IMR-90 (cell line): ENCODE results near the gene SLC52A3. TPM values are rescaled to one million over a fixed set of nuclear protein-coding genes. Genes with fewer than 3 reads are reported as not detected.

ENCODE experiments used
- ATAC-seq: fragments of 200-7000 bp; cut with Tn5 transposase; 2 replicates; pipeline ENCODE4 v1.9.1; 2020; ENCODE audit warnings: low read depth, mild to moderate bottlenecking, moderate library complexity
- BruUV-seq: library from RNA; stranded (reverse); fragments of 400-500 nt; replicated peaks from 2 replicates; lab custom pipeline; 2021; lab: Mats Ljungman, UMichigan
- CTCF ChIA-PET: fragments of 300-600 bp; formaldehyde crosslinking; extraction: SDS; loops from one replicate; lab custom pipeline; 2021; ENCODE audit warnings: antibody characterized with exemption; lab: Yijun Ruan, JAX
- POLR2A ChIA-PET: fragments of 300-600 bp; sonication (Branson Sonifier 250); formaldehyde crosslinking; loops from one replicate; lab custom pipeline; 2022; ENCODE audit warnings: antibody characterized with exemption; ENCODE audit not compliant: unreplicated experiment; lab: Charles Lee
- DNase-seq: peaks from one replicate; pipeline ENCODE4 v3.0.0; 2013
- H2AFZ ChIP-seq: replicated peaks from 2 replicates; pipeline ENCODE3; 2013; ENCODE audit warnings: low read length, mild to moderate bottlenecking; ENCODE audit not compliant: poor library complexity
- H2AK5ac ChIP-seq: 2 replicates; pipeline ENCODE4 v1.6.1; 2013; ENCODE audit warnings: low read depth, low read length, inconsistent platforms
- H2AK9ac ChIP-seq: replicated peaks from 2 replicates; pipeline ENCODE3; 2013; ENCODE audit warnings: mild to moderate bottlenecking, low read depth, low read length, moderate library complexity; ENCODE audit not compliant: poor library complexity
- H2BK120ac ChIP-seq: 2 replicates; pipeline ENCODE4 v1.6.1; 2013; ENCODE audit warnings: low read depth, low read length, inconsistent platforms
- H2BK15ac ChIP-seq: 3 replicates; pipeline ENCODE4 v1.6.1; 2013; ENCODE audit warnings: low read depth, low read length, inconsistent platforms
- H2BK20ac ChIP-seq: 2 replicates; pipeline ENCODE4 v1.6.1; 2013; ENCODE audit warnings: low read depth, mild to moderate bottlenecking, inconsistent platforms, low read length, moderate library complexity
- H2BK5ac ChIP-seq: 2 replicates; pipeline ENCODE4 v1.6.1; 2013; ENCODE audit warnings: mild to moderate bottlenecking, low read depth, low read length, inconsistent platforms; ENCODE audit not compliant: poor library complexity, severe bottlenecking
- H3K14ac ChIP-seq: replicated peaks from 2 replicates; pipeline ENCODE4 v1.6.1; 2013; ENCODE audit warnings: low read depth, low read length, inconsistent platforms
- H3K18ac ChIP-seq: 2 replicates; pipeline ENCODE4 v1.6.1; 2013; ENCODE audit warnings: low read depth, low read length, control low read depth
- H3K23ac ChIP-seq: 2 replicates; pipeline ENCODE4 v1.6.1; 2013; ENCODE audit warnings: low read depth, low read length, inconsistent platforms
- H3K27ac ChIP-seq: 2 replicates; pipeline ENCODE4 v1.5.1; 2013; ENCODE audit warnings: mild to moderate bottlenecking, control low read depth, low read length; ENCODE audit not compliant: insufficient read depth
- H3K27me3 ChIP-seq: 2 replicates; pipeline ENCODE4 v1.6.1; 2013; ENCODE audit warnings: low read length; ENCODE audit not compliant: control insufficient read depth, insufficient read depth
- H3K36me3 ChIP-seq: 2 replicates; pipeline ENCODE4 v1.6.1; 2013; ENCODE audit warnings: low read length, mixed read lengths; ENCODE audit not compliant: control insufficient read depth, insufficient read depth
- H3K4ac ChIP-seq: 2 replicates; pipeline ENCODE4 v1.6.1; 2013; ENCODE audit warnings: low read depth, low read length, inconsistent platforms
- H3K4me1 ChIP-seq: 2 replicates; pipeline ENCODE4 v1.6.1; 2013; ENCODE audit warnings: low read length, mixed read lengths; ENCODE audit not compliant: control insufficient read depth, insufficient read depth
- H3K4me2 ChIP-seq: 2 replicates; pipeline ENCODE4 v1.6.1; 2013; ENCODE audit warnings: low read depth, mild to moderate bottlenecking, control low read depth, low read length, moderate library complexity
- H3K4me3 ChIP-seq: 2 replicates; pipeline ENCODE4 v1.5.1; 2013; ENCODE audit warnings: low read depth, mild to moderate bottlenecking, control low read depth, low read length, moderate library complexity; ENCODE audit not compliant: insufficient read depth
- H3K56ac ChIP-seq: 2 replicates; pipeline ENCODE4 v1.6.1; 2013; ENCODE audit warnings: low read length, inconsistent platforms; ENCODE audit not compliant: insufficient read depth; ENCODE audit errors: extremely low read depth
- H3K79me1 ChIP-seq, 2 experiments: 2 replicates each; pipeline ENCODE4 v1.6.1; 2013; ENCODE audit warnings: low read length in 2 of 2, inconsistent platforms in 1 of 2, low read depth in 1 of 2
- H3K9ac ChIP-seq: 2 replicates; pipeline ENCODE4 v1.6.1; 2013; ENCODE audit warnings: low read depth, low read length, control low read depth
- H3K9me1 ChIP-seq: 2 replicates; pipeline ENCODE4 v1.6.1; 2013; ENCODE audit warnings: low read length, inconsistent platforms; ENCODE audit not compliant: insufficient read depth
- H3K9me3 ChIP-seq: 2 replicates; pipeline ENCODE4 v1.6.1; 2013; ENCODE audit warnings: low read length; ENCODE audit not compliant: control insufficient read depth, insufficient read depth
- H4K20me1 ChIP-seq: 2 replicates; pipeline ENCODE4 v1.6.1; 2013; ENCODE audit warnings: low read length, inconsistent platforms; ENCODE audit not compliant: insufficient read depth
- H4K5ac ChIP-seq: 2 replicates; pipeline ENCODE4 v1.6.1; 2013; ENCODE audit warnings: mild to moderate bottlenecking, low read depth, low read length, control low read depth
- H4K8ac ChIP-seq, 2 experiments: 2 replicates each; pipeline ENCODE4 v1.6.1; 2013; ENCODE audit warnings: low read depth in 2 of 2, low read length in 2 of 2, control low read depth in 1 of 2, inconsistent platforms in 1 of 2
- H4K91ac ChIP-seq: 2 replicates; pipeline ENCODE4 v1.6.1; 2013; ENCODE audit warnings: low read depth, low read length, inconsistent platforms; ENCODE audit not compliant: insufficient read depth
- BHLHE40 ChIP-seq: fragments of 150-350 bp; IDR thresholded peaks from 2 replicates; pipeline ENCODE4 v1.6.1; 2016; ENCODE audit warnings: mild to moderate bottlenecking, low read depth, low read length
- CEBPB ChIP-seq: IDR thresholded peaks from 2 replicates; pipeline ENCODE4 v1.6.1; 2012; ENCODE audit warnings: low read depth, low read length, improper control_type of control experiment
- CTCF ChIP-seq: conservative IDR thresholded peaks from 2 replicates; pipeline ENCODE4 v1.5.1; 2012; ENCODE audit warnings: mild to moderate bottlenecking, low read depth, low read length, improper control_type of control experiment
- FOS ChIP-seq: fragments of 150-350 bp; IDR thresholded peaks from 2 replicates; pipeline ENCODE4 v1.6.1; 2016; ENCODE audit warnings: low read depth, low read length
- MAFK ChIP-seq: IDR thresholded peaks from 2 replicates; pipeline ENCODE4 v1.6.1; 2012; ENCODE audit warnings: low read depth, low read length, improper control_type of control experiment
- MAZ ChIP-seq: IDR thresholded peaks from 2 replicates; pipeline ENCODE4 v1.6.1; 2012; ENCODE audit warnings: low read depth, mild to moderate bottlenecking, low read length, improper control_type of control experiment, moderate library complexity, borderline replicate concordance
- RAD21 ChIP-seq: IDR thresholded peaks from 2 replicates; pipeline ENCODE4 v1.6.1; 2012; ENCODE audit warnings: low read length, improper control_type of control experiment
- RCOR1 ChIP-seq: IDR thresholded peaks from 2 replicates; pipeline ENCODE4 v1.6.1; 2012; ENCODE audit warnings: mild to moderate bottlenecking, low read length, improper control_type of control experiment; ENCODE audit not compliant: insufficient replicate concordance
- SMC3 ChIP-seq: fragments of 150-350 bp; IDR thresholded peaks from 2 replicates; pipeline ENCODE4 v1.6.1; 2016; ENCODE audit warnings: low read depth, mild to moderate bottlenecking, antibody characterized with exemption, low read length, moderate library complexity
- USF2 ChIP-seq: fragments of 150-350 bp; IDR thresholded peaks from 2 replicates; pipeline ENCODE4 v1.6.1; 2017; ENCODE audit warnings: mild to moderate bottlenecking, antibody characterized with exemption, low read length, low read depth
- WGBS, 2 experiments: methylation state at CpG; one replicate each; pipeline versions ENCODE4 v1.1.5 to v1.1.7; 2013; ENCODE audit warnings: missing lambda C conversion rate in 2 of 2; ENCODE audit not compliant: insufficient read length in 1 of 2; ENCODE audit errors: extremely low coverage in 2 of 2; 5-methylcytosine and 5-hydroxymethylcytosine counted together
- dilution Hi-C: fragments of 300-500 bp; cut with HindIII; formaldehyde crosslinking; loops from one replicate; pipeline ENCODE4 v1.14.3; 2018; ENCODE audit warnings: low sequenced_read_pairs; ENCODE audit not compliant: unreplicated experiment
- in situ Hi-C: fragments of 300-500 bp; cut with MboI; formaldehyde crosslinking; loops from 3 replicates; pipeline ENCODE4 v1.14.3; 2019; ENCODE audit warnings: low sequenced_read_pairs, inconsistent platforms, mixed read lengths
- intact Hi-C: fragments of 100-400 bp; cut with micrococcal nuclease; formaldehyde crosslinking; loops from 2 replicates; pipeline ENCODE4 v1.10.0; 2022
- polyA plus RNA-seq, 3 experiments: library from polyadenylated mRNA; depleted of rRNA; stranded (reverse); fragments of >200 nt; gene quantifications; 2 replicates each; pipeline ENCODE4 v1.2.3, GENCODE V29; 2012; ENCODE audit warnings: low replicate concordance in 1 of 3
- total RNA-seq: library from RNA; depleted of rRNA; stranded (reverse); fragments of >200 nt; gene quantifications from 2 replicates; pipeline ENCODE4 v1.2.3, GENCODE V29; 2012

Gene SLC52A3
- total and polyA plus RNA-seq, 2 of the 4 experiments (the other 2 are of a cell fraction) = not detected

- Histone ChIP-seq H3K9me1 (no peaks in the 10 kb centered on the region), H3K4me2 (no peak overlapping the region), H3K14ac (no peak overlapping the region), H4K5ac (no peak overlapping the region), H3K79me1 (no peaks in the 10 kb centered on the region), H2BK5ac (no peak overlapping the region), H2AK5ac (no peak overlapping the region), H2BK20ac (no peak overlapping the region), H2BK120ac (no peak overlapping the region), H3K9me3 (no peaks in the 10 kb centered on the region), H3K9ac (no peak overlapping the region), H3K23ac (no peak overlapping the region), H4K91ac (no peak overlapping the region), H3K56ac (no peak overlapping the region), H3K4me3 (no peak overlapping the region), H2AFZ (no peak overlapping the region), H3K4me1 (no peaks in the 10 kb centered on the region), H3K4ac (no peak overlapping the region), H2AK9ac (no peak overlapping the region), H3K18ac (no peak overlapping the region), H4K20me1 (no peaks in the 10 kb centered on the region), H2BK15ac (no peak overlapping the region), H3K27ac (no peak overlapping the region), H3K27me3 (peaks cover 4% of the 10 kb centered on the region), H3K36me3 (no peaks in the 10 kb centered on the region), H4K8ac (no peak overlapping the region)
- in situ Hi-C loops (no loop called here), dilution Hi-C loops (no loop called here), intact Hi-C loops (no loop called here)
- ChIA-PET CTCF (interaction anchor here (0.7 kb wide), 1 partner anchor 259 kb away, joined by 3 read pairs; no protein-coding TSS in a partner anchor), POLR2A (no interaction called here)
- ATAC-seq (no peak), DNase-seq (no peak)
- TF ChIP-seq CTCF = no peak
- TF ChIP-seq MAFK = no peak
- TF ChIP-seq BHLHE40 = no peak
- no peak for TF ChIP-seq RCOR1
- TF ChIP-seq USF2 = no peak
- no peak for TF ChIP-seq CEBPB
- TF ChIP-seq RAD21 = no peak
- no peak for TF ChIP-seq MAZ
- TF ChIP-seq SMC3 = no peak
- TF ChIP-seq FOS = no peak
- WGBS, 2 experiments = no CpG with 5 or more reads among the region's 5 CpGs
- BruUV-seq = no TSS peak
Measured at GRCh38 chr20:752291-752690, 16.0 kb downstream of the SLC52A3 start.
